ENCODE measurements around the gene ESR1.

Gene ESR1

DNA sequence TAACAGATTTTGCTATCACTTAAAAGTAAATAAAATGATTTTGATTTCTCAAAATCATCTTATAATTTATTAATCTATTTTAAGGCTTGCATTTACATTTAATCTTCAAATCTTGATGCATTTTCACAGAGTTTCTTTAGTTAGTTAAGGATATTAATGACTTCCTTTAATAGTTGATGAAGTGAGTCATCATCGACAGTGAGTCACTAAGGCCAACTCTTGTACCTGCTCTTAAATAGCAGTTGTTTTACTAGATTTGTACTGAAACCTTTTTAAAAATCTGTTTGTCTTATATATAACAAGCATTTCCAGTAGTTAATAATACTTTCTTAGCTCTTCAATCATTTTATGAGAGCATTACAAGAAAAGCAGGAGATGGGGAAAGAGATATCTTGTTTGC is 191.7 kb downstream of the ESR1 start:
- TF ChIP-seq CTCF (conservative IDR thresholded peaks at IDR 0.05) = no peak

DNA sequence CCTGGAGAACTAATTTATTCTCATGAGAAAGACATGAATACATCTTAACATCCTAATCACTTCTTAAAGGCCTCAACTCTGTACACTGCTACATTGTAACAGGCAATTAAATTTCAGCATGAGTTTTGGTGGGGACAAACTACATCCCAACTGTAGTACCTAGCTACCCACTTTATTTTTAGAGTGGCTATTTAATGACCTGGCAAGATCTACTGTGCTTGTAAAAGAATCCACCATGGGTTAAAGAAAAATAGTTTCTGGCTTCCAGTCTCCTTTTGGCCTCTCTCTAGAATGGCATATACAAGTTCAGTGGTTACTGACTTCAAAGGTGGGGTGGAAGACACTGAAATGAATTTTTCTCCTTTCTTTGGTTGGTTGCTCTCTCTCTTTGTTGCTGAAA is 193.9 kb downstream of the ESR1 start:
- no peak for TF ChIP-seq CTCF (conservative IDR thresholded peaks at IDR 0.05)
- H3K27ac ChIP-seq = no peak overlapping the region

More for the DNA sequence above, 191.7 kb downstream of the ESR1 start:
- no peak overlapping the region for H3K27ac ChIP-seq

DNA sequence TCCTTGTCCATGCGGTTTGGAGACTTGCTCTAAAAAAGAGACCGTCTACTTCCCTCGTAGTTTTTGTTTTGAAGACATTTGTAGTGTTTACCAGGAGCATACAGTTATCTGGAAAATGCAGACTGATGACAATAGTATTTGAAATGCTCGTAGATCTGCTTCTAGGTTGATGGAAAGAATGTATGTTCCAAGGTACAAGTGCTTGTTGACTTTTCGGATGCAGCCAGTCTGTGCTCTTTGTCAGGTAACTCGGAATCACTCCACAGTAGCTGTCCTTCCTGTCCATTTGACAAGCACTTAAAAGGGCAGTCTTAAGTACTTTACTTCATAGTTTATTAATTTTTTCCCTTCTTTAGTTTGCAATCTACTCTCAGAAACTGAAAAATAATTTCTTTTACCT is 194.8 kb downstream of the ESR1 start:
- no peak overlapping the region for H3K27ac ChIP-seq
- no peak for TF ChIP-seq CTCF (conservative IDR thresholded peaks at IDR 0.05)

DNA sequence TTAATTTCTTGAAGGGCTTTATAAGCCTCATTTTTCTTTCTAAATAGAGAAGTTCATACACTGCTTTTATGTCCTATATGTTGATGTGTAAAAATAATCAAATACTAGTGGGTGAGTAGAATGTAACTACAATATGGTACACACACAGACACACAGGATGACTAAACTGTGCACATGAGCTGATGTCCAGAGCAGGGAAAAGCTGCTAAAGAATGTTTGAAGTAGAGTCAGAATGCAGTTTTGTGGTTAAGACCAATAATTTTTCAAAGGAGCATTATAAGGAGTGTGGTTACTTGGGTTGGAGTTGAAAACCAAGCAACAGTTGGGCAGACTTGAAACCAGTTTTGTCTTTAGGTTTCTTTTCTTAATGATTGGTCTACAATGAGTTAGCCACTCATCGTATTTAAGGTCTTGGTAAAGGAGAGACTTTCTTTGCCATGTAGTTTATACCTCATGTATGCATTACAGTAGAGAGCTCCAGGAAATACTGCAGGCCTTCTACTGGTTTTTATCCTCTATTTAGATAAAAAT is 196.6 kb downstream of the ESR1 start:
- no peak overlapping the region for H3K27ac ChIP-seq
- no peak for TF ChIP-seq CTCF (conservative IDR thresholded peaks at IDR 0.05)

GRCh38 chr6:152004896-152005295 is 197.4 kb downstream of the ESR1 start:
- TF ChIP-seq CTCF (conservative IDR thresholded peaks at IDR 0.05) = no peak
- H3K27ac ChIP-seq = no peak overlapping the region

DNA sequence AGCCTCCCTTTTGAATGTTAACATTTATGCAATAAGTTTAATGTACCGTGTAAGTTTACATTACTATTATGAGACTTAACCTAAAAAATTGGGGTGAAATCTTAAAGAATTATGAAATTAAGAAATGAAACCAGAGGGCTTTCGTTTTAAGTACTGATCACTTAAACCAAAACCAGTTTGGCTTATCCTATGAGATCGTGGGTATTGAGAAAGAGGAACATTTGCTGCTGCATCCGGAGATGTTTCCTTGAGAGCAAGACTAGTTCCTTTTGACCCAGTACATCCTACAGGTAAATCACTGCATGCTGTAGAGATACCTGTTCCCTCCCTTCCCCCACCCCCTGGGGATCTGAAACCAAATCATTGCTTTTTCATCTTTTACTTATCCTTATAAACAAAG is 201.3 kb downstream of the ESR1 start:
- no peak overlapping the region for H3K27ac ChIP-seq
- TF ChIP-seq CTCF (conservative IDR thresholded peaks at IDR 0.05) = no peak

GRCh38 chr6:152012227-152012626 is 204.7 kb downstream of the ESR1 start:
- H3K27ac ChIP-seq = no peak overlapping the region
- TF ChIP-seq CTCF (conservative IDR thresholded peaks at IDR 0.05) = no peak

Measured in VCaP (cell line).